IMR-90 (cell line): Measurements from ENCODE around the gene GRIK1.

ENCODE experiments used
- CHD1 ChIP-seq: IDR thresholded peaks from 2 replicates; pipeline ENCODE4 v1.6.1; 2012; ENCODE audit warnings: low read depth, low read length, improper control_type of control experiment
- FOS ChIP-seq: fragments of 150-350 bp; IDR thresholded peaks from 2 replicates; pipeline ENCODE4 v1.6.1; 2016; ENCODE audit warnings: low read depth, low read length
- POLR2A ChIP-seq: IDR thresholded peaks from 2 replicates; pipeline ENCODE4 v1.6.1; 2012; ENCODE audit warnings: mild to moderate bottlenecking, low read depth, low read length
- RAD21 ChIP-seq: IDR thresholded peaks from 2 replicates; pipeline ENCODE4 v1.6.1; 2012; ENCODE audit warnings: low read length, improper control_type of control experiment
- RCOR1 ChIP-seq: IDR thresholded peaks from 2 replicates; pipeline ENCODE4 v1.6.1; 2012; ENCODE audit warnings: mild to moderate bottlenecking, low read length, improper control_type of control experiment; ENCODE audit not compliant: insufficient replicate concordance
- RFX5 ChIP-seq: IDR thresholded peaks from 2 replicates; pipeline ENCODE4 v1.8.0; 2012; ENCODE audit warnings: low read depth, mild to moderate bottlenecking, low read length, moderate library complexity
- TF ChIP-seq, protein P1 (sequence below): conservative IDR thresholded peaks from 2 replicates; pipeline ENCODE4 v1.5.1; 2012; ENCODE audit warnings: mild to moderate bottlenecking, low read depth, low read length, improper control_type of control experiment
- TF ChIP-seq, protein P2 (sequence below): fragments of 150-350 bp; IDR thresholded peaks from 2 replicates; pipeline ENCODE4 v1.6.1; 2017; ENCODE audit warnings: mild to moderate bottlenecking, antibody characterized with exemption, low read length, low read depth

- TF ChIP-seq, protein P1, sequence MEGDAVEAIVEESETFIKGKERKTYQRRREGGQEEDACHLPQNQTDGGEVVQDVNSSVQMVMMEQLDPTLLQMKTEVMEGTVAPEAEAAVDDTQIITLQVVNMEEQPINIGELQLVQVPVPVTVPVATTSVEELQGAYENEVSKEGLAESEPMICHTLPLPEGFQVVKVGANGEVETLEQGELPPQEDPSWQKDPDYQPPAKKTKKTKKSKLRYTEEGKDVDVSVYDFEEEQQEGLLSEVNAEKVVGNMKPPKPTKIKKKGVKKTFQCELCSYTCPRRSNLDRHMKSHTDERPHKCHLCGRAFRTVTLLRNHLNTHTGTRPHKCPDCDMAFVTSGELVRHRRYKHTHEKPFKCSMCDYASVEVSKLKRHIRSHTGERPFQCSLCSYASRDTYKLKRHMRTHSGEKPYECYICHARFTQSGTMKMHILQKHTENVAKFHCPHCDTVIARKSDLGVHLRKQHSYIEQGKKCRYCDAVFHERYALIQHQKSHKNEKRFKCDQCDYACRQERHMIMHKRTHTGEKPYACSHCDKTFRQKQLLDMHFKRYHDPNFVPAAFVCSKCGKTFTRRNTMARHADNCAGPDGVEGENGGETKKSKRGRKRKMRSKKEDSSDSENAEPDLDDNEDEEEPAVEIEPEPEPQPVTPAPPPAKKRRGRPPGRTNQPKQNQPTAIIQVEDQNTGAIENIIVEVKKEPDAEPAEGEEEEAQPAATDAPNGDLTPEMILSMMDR = no peak
- TF ChIP-seq, protein P2, sequence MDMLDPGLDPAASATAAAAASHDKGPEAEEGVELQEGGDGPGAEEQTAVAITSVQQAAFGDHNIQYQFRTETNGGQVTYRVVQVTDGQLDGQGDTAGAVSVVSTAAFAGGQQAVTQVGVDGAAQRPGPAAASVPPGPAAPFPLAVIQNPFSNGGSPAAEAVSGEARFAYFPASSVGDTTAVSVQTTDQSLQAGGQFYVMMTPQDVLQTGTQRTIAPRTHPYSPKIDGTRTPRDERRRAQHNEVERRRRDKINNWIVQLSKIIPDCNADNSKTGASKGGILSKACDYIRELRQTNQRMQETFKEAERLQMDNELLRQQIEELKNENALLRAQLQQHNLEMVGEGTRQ = no peak
- TF ChIP-seq RCOR1 (no peak), CHD1 (no peak), POLR2A (no peak), RFX5 (no peak), RAD21 (no peak), FOS (no peak)
Measured at GRCh38 chr21:29748391-29749167, 191.2 kb downstream of the GRIK1 start.
